Ovary (tissue), 9 donors: ENCODE results near the gene SMAP1. TPM values are rescaled to one million over a fixed set of nuclear protein-coding genes. Genes with fewer than 3 reads are reported as not detected.

ENCODE experiments used
- DNase-seq, 5 donors: peaks; one replicate each; pipeline ENCODE4 v3.0.0-alpha.2; 2019 to 2020
- H3K27ac ChIP-seq, 2 donors: fragments of 200-600 bp; one replicate each; pipeline versions ENCODE4 v1.5.1 to v1.8.0; 2019 to 2022
- H3K27me3 ChIP-seq: fragments of 200-600 bp; one replicate; pipeline ENCODE4 v1.8.0; 2022
- H3K36me3 ChIP-seq: fragments of 200-600 bp; sonication (generic); one replicate; pipeline ENCODE4 v1.5.1; 2019
- H3K4me1 ChIP-seq: one replicate; pipeline ENCODE4 v1.8.1; 2013; ENCODE audit warnings: mild to moderate bottlenecking, moderate library complexity; ENCODE audit not compliant: insufficient read depth
- H3K4me3 ChIP-seq: fragments of 200-600 bp; sonication (generic); one replicate; pipeline ENCODE4 v1.5.1; 2017
- H3K9me3 ChIP-seq, 2 donors: fragments of 200-600 bp in 1 of 2; sonication (generic) in 1 of 2; one replicate each; pipeline versions ENCODE4 v1.5.1 to v1.8.1; 2013 to 2019; ENCODE audit warnings: mild to moderate bottlenecking in 1 of 2, moderate library complexity in 1 of 2
- CTCF ChIP-seq, 3 donors: fragments of 450-650 bp in 2 of 3; fragments of 200-600 bp in 1 of 3; IDR thresholded peaks; one replicate each; pipeline versions ENCODE4 v1.5.1 to v1.8.0; 2016 to 2022; ENCODE audit warnings: antibody characterized with exemption in 3 of 3, mild to moderate bottlenecking in 1 of 3
- EP300 ChIP-seq: sonication (generic); formaldehyde crosslinking; IDR thresholded peaks from one replicate; pipeline ENCODE4 v1.6.1; 2017; ENCODE audit warnings: antibody characterized with exemption
- POLR2A ChIP-seq: fragments of 450-650 bp; IDR thresholded peaks from one replicate; pipeline ENCODE4 v1.6.1; 2017; ENCODE audit warnings: antibody characterized with exemption, mild to moderate bottlenecking, moderate library complexity
- WGBS, 3 donors: extraction: QIAGEN DNeasy Blood & Tissue Kit in 1 of 3; methylation state at CpG; one replicate each; pipeline versions ENCODE4 v1.1.5 to v1.1.7; 2013 to 2017; 5-methylcytosine and 5-hydroxymethylcytosine counted together
- intact Hi-C, 4 donors: fragments of 100-400 bp; cut with DNase I; formaldehyde crosslinking; loops; one replicate each; pipeline versions ENCODE4 v1.11.0 to v1.15.1; 2022 to 2023
- polyA plus RNA-seq, 2 donors: library from polyadenylated mRNA; stranded (reverse); fragments of 200-250 nt in 1 of 2; fragments of 350-450 nt in 1 of 2; fragmentation: Illumina TruSeq in 1 of 2; extraction: RNeasy Lipid Tissue Mini Kit (QIAGEN cat#74804) in 1 of 2; gene quantifications; one replicate each; pipeline ENCODE4 v1.2.3, GENCODE V29; 2013 to 2014
- total RNA-seq, 7 donors: library from RNA; depleted of rRNA in 2 of 7; stranded (reverse); fragments of >200 nt in 2 of 7; fragmentation: NEBNext Ultra II Directional in 3 of 7; extraction: Animal tissue kit (Norgen Biotek cat#: 25700) in 3 of 7; gene quantifications; one replicate each; pipeline versions ENCODE4 v1.1.0 to v1.2.4, GENCODE V29; 2016 to 2023
- donor health status: DM: no; HTN: no; CAD: no; lungs with moderate emphysema.
- donor health status: DM: no; HTN: no; CAD: no.
- donor health status: Bipolar disorder and iron deficiency.
- donor health status: DM: yes; HTN: yes; CAD: no.
- donor health status: DM: no; HTN: no; CAD: no.
- donor health status: DM: yes; HTN: yes; CAD: no.

The SMAP1 gene
- total and polyA plus RNA-seq, 9 donors, result 10.8 to 34.1 (median 18.6) TPM

GRCh38 chr6:70638468-70638867 is 29.2 kb upstream of the SMAP1 start:
- Histone ChIP-seq H3K36me3 (no peaks in the 10 kb centered on the region), H3K4me3 (no peak overlapping the region), H3K4me1 (no peaks in the 10 kb centered on the region), H3K27me3 (no peaks in the 10 kb centered on the region), H3K9me3 (no peaks in the 10 kb centered on the region), H3K27ac (no peak overlapping the region)
- 64 to 76% (median 75%) methylated on average over 1 of the region's 1 CpG for WGBS, 3 donors
- intact Hi-C loops, result no loop called here
- TF ChIP-seq CTCF (IDR thresholded peaks at IDR 0.05) (no peak), POLR2A (no peak), EP300 (no peak)
- DNase-seq, result no peak

- no peak overlapping the region for H3K4me3 ChIP-seq
- WGBS, 3 donors, result 82 to 87% (median 84%) methylated on average over 3 of the region's 3 CpGs
- no peaks in the 10 kb centered on the region for H3K36me3 ChIP-seq
- H3K4me1 ChIP-seq, result no peaks in the 10 kb centered on the region
- H3K27ac ChIP-seq, result no peak overlapping the region
- TF ChIP-seq EP300, result no peak
- TF ChIP-seq CTCF (IDR thresholded peaks at IDR 0.05), result no peak
- H3K9me3 ChIP-seq, result no peaks in the 10 kb centered on the region
- no peaks in the 10 kb centered on the region for H3K27me3 ChIP-seq
- no peak for DNase-seq
- intact Hi-C loops, result no loop called here
Observed at GRCh38 chr6:70651326-70651905, 16.3 kb upstream of the SMAP1 start.

- TF ChIP-seq POLR2A (no peak), CTCF (IDR thresholded peaks at IDR 0.05) (no peak), EP300 (no peak)
- intact Hi-C loops, result no loop called here
- H3K4me1 ChIP-seq, result no peaks in the 10 kb centered on the region
- no peaks in the 10 kb centered on the region for H3K27me3 ChIP-seq
- no peak overlapping the region for H3K4me3 ChIP-seq
- H3K36me3 ChIP-seq, result no peaks in the 10 kb centered on the region
- no peaks in the 10 kb centered on the region for H3K9me3 ChIP-seq
- H3K27ac ChIP-seq, result no peak overlapping the region
- no peak for DNase-seq
- 86 to 91% (median 89%) methylated on average over 1 of the region's 1 CpG for WGBS, 3 donors
Observed at GRCh38 chr6:70652216-70652615, 15.5 kb upstream of the SMAP1 start.

GRCh38 chr6:70657706-70658105 is 10.0 kb upstream of the SMAP1 start:
- Histone ChIP-seq H3K4me3 (no peak overlapping the region), H3K4me1 (no peaks in the 10 kb centered on the region), H3K9me3 (no peaks in the 10 kb centered on the region), H3K36me3 (no peaks in the 10 kb centered on the region), H3K27ac (no peak overlapping the region), H3K27me3 (no peaks in the 10 kb centered on the region)
- TF ChIP-seq CTCF (IDR thresholded peaks at IDR 0.05) (no peak), POLR2A (no peak), EP300 (no peak)
- 67 to 73% (median 70%) methylated on average over 3 of the region's 3 CpGs for WGBS, 3 donors
- no peak for DNase-seq
- intact Hi-C loops, result no loop called here
